GM12878 (cell line): ENCODE results near the gene DYSF. TPM values are rescaled to one million over a fixed set of nuclear protein-coding genes. Genes with fewer than 3 reads are reported as not detected.

Experiments used
- ATAC-seq: fragments of 200-7000 bp; cut with Tn5 transposase; 3 replicates; pipeline ENCODE4 v1.9.1; 2020; ENCODE audit warnings: mild to moderate bottlenecking, moderate library complexity
- BruUV-seq: library from RNA; stranded (reverse); fragments of 400-500 nt; replicated peaks from 2 replicates; lab custom pipeline; 2021; lab: Mats Ljungman, UMichigan
- CTCF ChIA-PET: fragments of 300-600 bp; sonication (Branson Sonifier 250); formaldehyde crosslinking; extraction: SDS; loops from one replicate; lab custom pipeline; 2021; ENCODE audit warnings: inconsistent platforms; lab: Yijun Ruan, JAX
- POLR2A ChIA-PET: fragments of 350-600 bp; formaldehyde crosslinking; extraction: SDS; loops from one replicate; lab custom pipeline; 2021; ENCODE audit warnings: inconsistent platforms; lab: Charles Lee
- RAD21 ChIA-PET: fragments of 300-600 bp; sonication (Branson Sonifier 250); formaldehyde crosslinking; loops from one replicate; lab custom pipeline; 2023; ENCODE audit warnings: antibody characterized with exemption; ENCODE audit not compliant: unreplicated experiment; lab: Charles Lee
- SMC1A ChIA-PET: fragments of 300-600 bp; sonication (Branson Sonifier 250); formaldehyde crosslinking; loops from one replicate; lab custom pipeline; 2023; ENCODE audit not compliant: unreplicated experiment, uncharacterized antibody; lab: Charles Lee
- DNase-seq: peaks from one replicate; pipeline ENCODE4 v3.0.0-alpha.2; 2011; ENCODE audit warnings: low read depth, low spot score
- FAIRE-seq: peaks from 3 replicates; lab custom pipeline; 2011; peaks lifted over from hg19 to GRCh38; lab: Jason Lieb, UNC
- H2AFZ ChIP-seq: 2 replicates; pipeline ENCODE4 v1.6.0; 2011; ENCODE audit warnings: low read depth, low read length, control low read depth; ENCODE audit not compliant: control insufficient read depth
- H3K27ac ChIP-seq: 2 replicates; pipeline ENCODE4 v1.5.1; 2011; ENCODE audit warnings: control low read depth; ENCODE audit not compliant: control insufficient read depth, insufficient read depth
- H3K27me3 ChIP-seq, 2 experiments: replicated peaks in 1 of 2; 2 replicates each; pipeline versions ENCODE4 v1.6.0 to v1.6.1; 2011; ENCODE audit warnings: low read length in 1 of 2; ENCODE audit not compliant: control insufficient read depth in 2 of 2, insufficient read depth in 2 of 2
- H3K36me3 ChIP-seq, 2 experiments: 2 replicates each; pipeline ENCODE4 v1.5.1; 2011; ENCODE audit warnings: low read length in 1 of 2; ENCODE audit not compliant: control insufficient read depth in 2 of 2, insufficient read depth in 2 of 2
- H3K4me1 ChIP-seq: 2 replicates; pipeline ENCODE4 v1.6.1; 2011; ENCODE audit warnings: mild to moderate bottlenecking, low read length, moderate library complexity, mixed read lengths; ENCODE audit not compliant: control insufficient read depth, insufficient read depth
- H3K4me2 ChIP-seq: 2 replicates; pipeline ENCODE4 v1.6.0; 2011; ENCODE audit warnings: control low read depth; ENCODE audit not compliant: control insufficient read depth, insufficient read depth
- H3K4me3 ChIP-seq: fragments of 200-600 bp; sonication (generic); 2 replicates; pipeline ENCODE4 v1.5.1; 2016
- H3K79me2 ChIP-seq: 2 replicates; pipeline ENCODE4 v1.6.0; 2011; ENCODE audit warnings: low read length; ENCODE audit not compliant: control insufficient read depth, insufficient read depth
- H3K9ac ChIP-seq: 2 replicates; pipeline ENCODE4 v1.8.0; 2011; ENCODE audit warnings: low read length, control low read depth, mixed read lengths; ENCODE audit not compliant: control insufficient read depth, insufficient read depth
- H3K9me3 ChIP-seq: replicated peaks from 3 replicates; pipeline ENCODE4 v1.5.1; 2011; ENCODE audit warnings: mild to moderate bottlenecking, low read length; ENCODE audit not compliant: control insufficient read depth, insufficient read depth
- H4K20me1 ChIP-seq: 2 replicates; pipeline ENCODE4 v1.6.0; 2011; ENCODE audit not compliant: control insufficient read depth, insufficient read depth
- DPF2 ChIP-seq: fragments of 450-650 bp; IDR thresholded peaks from 2 replicates; pipeline ENCODE4 v1.6.1; 2017; ENCODE audit warnings: mild to moderate bottlenecking
- NFYA ChIP-seq: IDR thresholded peaks from 2 replicates; pipeline ENCODE4 v1.6.1; 2011; ENCODE audit warnings: low read depth, mild to moderate bottlenecking, low read length, improper control_type of control experiment, borderline replicate concordance
- ZBTB11 ChIP-seq: fragments of 450-650 bp; formaldehyde crosslinking; IDR thresholded peaks from 2 replicates; pipeline ENCODE4 v1.5.0; 2022; ENCODE audit warnings: mild to moderate bottlenecking, missing genetic modification characterization
- WGBS: methylation state at CpG from one replicate; pipeline ENCODE4 v1.1.6; 2016; ENCODE audit warnings: low lambda C conversion rate; ENCODE audit not compliant: insufficient replicate concordance, insufficient coverage; ENCODE audit errors: missing lambda C conversion rate; 5-methylcytosine and 5-hydroxymethylcytosine counted together
- in situ Hi-C: fragments of 300-500 bp; cut with MboI; formaldehyde crosslinking; loops from 9 replicates; pipeline ENCODE4 v1.14.3; 2018; ENCODE audit warnings: mixed read lengths
- intact Hi-C: fragments of 100-400 bp; cut with micrococcal nuclease; formaldehyde crosslinking; loops from one replicate; pipeline ENCODE4 v1.14.2; 2022; ENCODE audit not compliant: unreplicated experiment
- polyA plus RNA-seq, 11 experiments: library from polyadenylated mRNA; depleted of rRNA in 4 of 11; unstranded in 6 of 11; stranded (reverse) in 5 of 11; fragments of >200 nt; fragmentation: Nextera tagmentation in 4 of 11; fragmentation: Illumina TruSeq in 1 of 11; extraction: Ambion mirVana in 4 of 11; extraction: Trizol in 1 of 11; gene quantifications; 1 replicate in 1 of 11; 2 replicates in 10 of 11; pipeline versions ENCODE4 v1.2.1 to v1.2.3, GENCODE V29; 2011 to 2016; ENCODE audit warnings: inconsistent platforms in 2 of 11, missing spikeins in 2 of 11, low read depth in 1 of 11
- total RNA-seq, 4 experiments: library from RNA; depleted of rRNA in 3 of 4; stranded (reverse); fragments of >200 nt in 3 of 4; fragmentation: Illumina TruSeq in 1 of 4; extraction: Trizol in 1 of 4; gene quantifications; 2 replicates each; pipeline versions ENCODE4 v1.2.1 to v1.2.3, GENCODE V29; 2013 to 2021

DYSF gene
- total and polyA plus RNA-seq, 10 of the 15 experiments (the other 5 are each of a cell fraction or from before 2014, with no cell fraction given): under 0.01 to 0.15 (median 0.03) TPM; not detected in 7

GRCh38 chr2:71702071-71702970 lies 249.0 kb downstream of the DYSF start:
- FAIRE-seq (no peak), ATAC-seq (no peak), DNase-seq (no peak)
- ChIA-PET POLR2A (no interaction called here), CTCF (no interaction called here), SMC1A (no interaction called here), RAD21 (no interaction called here)
- Histone ChIP-seq H3K9me3 (no peaks in the 10 kb centered on the region), H3K4me3 (no peak overlapping the region), H3K27me3 (no peaks in the 10 kb centered on the region; a peak in 2 of 4 replicates), H2AFZ (no peak overlapping the region), H3K4me1 (no peaks in the 10 kb centered on the region), H3K36me3 (no peaks in the 10 kb centered on the region), H3K4me2 (no peak overlapping the region), H3K27ac (no peak overlapping the region), H3K9ac (no peak overlapping the region), H4K20me1 (no peaks in the 10 kb centered on the region), H3K79me2 (no peaks in the 10 kb centered on the region)
- 0% methylated on average over 15 of the region's 15 CpGs for WGBS
- in situ Hi-C loops: no loop called here
- intact Hi-C loops: no loop called here
- BruUV-seq: no TSS peak
- TF ChIP-seq DPF2 (no peak), NFYA (no peak), ZBTB11 (CRISPR knock-in tag) (no peak)
